AG10803 (cell line): ENCODE data around the gene UBE2S.

ENCODE experiments used
- DNase-seq: peaks from one replicate; pipeline ENCODE4 v3.0.0; 2010; ENCODE audit warnings: low read depth
- H3K4me3 ChIP-seq: 2 replicates; pipeline ENCODE4 v1.5.1; 2011; ENCODE audit warnings: mild to moderate bottlenecking, low read length, control low read depth
- CTCF ChIP-seq: conservative IDR thresholded peaks from 2 replicates; pipeline ENCODE4 v1.5.1; 2011; ENCODE audit warnings: mild to moderate bottlenecking, low read length, control low read depth, inconsistent platforms

UBE2S gene

GRCh38 chr19:55369653-55370304 lies 37.8 kb downstream of the UBE2S start:
- TF ChIP-seq CTCF = no peak
- peak overlapping the region; percentile 81 for H3K4me3 ChIP-seq
- peak; percentile 79 for DNase-seq

- peak; percentile 71 for DNase-seq
- no peak for TF ChIP-seq CTCF
- peak overlapping the region; percentile 64 for H3K4me3 ChIP-seq
Observed at GRCh38 chr19:55368701-55369563, 38.7 kb downstream of the UBE2S start.

- TF ChIP-seq CTCF = no peak
- no peak overlapping the region for H3K4me3 ChIP-seq
- no peak for DNase-seq
Observed at GRCh38 chr19:55368106-55368505, 39.5 kb downstream of the UBE2S start.

- H3K4me3 ChIP-seq = no peak overlapping the region
- DNase-seq = no peak
- TF ChIP-seq CTCF = no peak
Observed at GRCh38 chr19:55366790-55367189, 40.8 kb downstream of the UBE2S start.

GRCh38 chr19:55365964-55366363 lies 41.6 kb downstream of the UBE2S start:
- no peak for TF ChIP-seq CTCF
- DNase-seq = no peak
- no peak overlapping the region for H3K4me3 ChIP-seq

- TF ChIP-seq CTCF = no peak
- H3K4me3 ChIP-seq = no peak overlapping the region
- no peak for DNase-seq
Observed at GRCh38 chr19:55365245-55365644, 42.3 kb downstream of the UBE2S start.
